Mucosa of rectum (tissue), 2 donors: Measurements from ENCODE around the gene DNAJC5G.
A peak's percentile ranks its signal among the peaks of the same experiment; 100 is the strongest.

Experiments
- H3K27ac ChIP-seq, 2 donors: one replicate each; pipeline ENCODE4 v1.7.0; 2013; ENCODE audit warnings: inconsistent platforms in 2 of 2, low read depth in 2 of 2, low read length in 2 of 2
- H3K27me3 ChIP-seq, 2 donors: one replicate each; pipeline ENCODE4 v1.7.0; 2013; ENCODE audit warnings: low read length in 2 of 2; ENCODE audit not compliant: control insufficient read depth in 2 of 2, insufficient read depth in 2 of 2
- H3K36me3 ChIP-seq, 2 donors: one replicate each; pipeline ENCODE4 v1.7.0; 2013; ENCODE audit warnings: low read length in 2 of 2; ENCODE audit not compliant: control insufficient read depth in 2 of 2, insufficient read depth in 2 of 2
- H3K4me1 ChIP-seq, 2 donors: one replicate each; pipeline ENCODE4 v1.7.0; 2013; ENCODE audit warnings: low read length in 2 of 2, mild to moderate bottlenecking in 1 of 2; ENCODE audit not compliant: control insufficient read depth in 2 of 2, insufficient read depth in 2 of 2
- H3K4me3 ChIP-seq, 2 donors: one replicate each; pipeline ENCODE4 v1.7.0; 2013; ENCODE audit warnings: low read length in 2 of 2
- H3K9ac ChIP-seq, 2 donors: one replicate each; pipeline ENCODE4 v1.7.0; 2013; ENCODE audit warnings: low read length in 2 of 2, low read depth in 1 of 2, mild to moderate bottlenecking in 1 of 2
- H3K9me3 ChIP-seq, 2 donors: one replicate each; pipeline ENCODE4 v1.7.0; 2013; ENCODE audit warnings: low read length in 2 of 2; ENCODE audit not compliant: control insufficient read depth in 2 of 2
- donor health status: healthy.
- donor health status: Normal muscosa, but diverticular disease.

DNAJC5G gene

GRCh38 chr2:27251766-27252165 lies 23.5 kb upstream of the DNAJC5G start:
- Histone ChIP-seq H3K27ac (no peak overlapping the region), H3K27me3 (peaks cover 16 to 21% of the 10 kb centered on the region in 2 donors), H3K4me1 (peaks cover 0 to 5% of the 10 kb centered on the region in 2 donors)

DNA sequence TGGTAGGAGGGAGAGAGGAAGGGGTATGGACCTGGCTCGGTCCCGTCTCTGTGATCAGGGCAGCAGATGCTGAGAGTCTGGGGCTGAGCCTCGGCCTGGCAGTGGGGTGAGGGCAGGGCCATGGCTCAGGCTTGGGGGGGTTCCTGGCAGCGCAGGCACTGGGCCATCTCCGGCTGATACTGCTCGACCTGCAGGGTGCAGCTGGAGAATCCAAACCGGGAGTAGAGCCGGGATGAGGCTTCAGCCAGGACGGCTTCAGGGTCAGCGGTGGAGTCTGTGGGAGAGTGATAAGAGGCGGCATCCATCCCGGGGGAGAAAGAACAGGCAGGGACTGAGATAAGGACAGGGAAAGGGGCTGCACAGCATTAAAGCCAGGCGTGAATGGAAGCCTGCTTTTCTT lies 20.0 kb upstream of the DNAJC5G start:
- Histone ChIP-seq H3K9ac (no peak overlapping the region), H3K27ac (no peak overlapping the region), H3K4me3 (no peak overlapping the region), H3K4me1 (peaks cover 0 to 3% of the 10 kb centered on the region in 2 donors), H3K27me3 (peaks cover 24 to 33% of the 10 kb centered on the region in 2 donors), H3K36me3 (no peaks in the 10 kb centered on the region), H3K9me3 (no peaks in the 10 kb centered on the region)

More at GRCh38 chr2:27251766-27252165, 23.5 kb upstream of the DNAJC5G start:
- Histone ChIP-seq H3K9me3 (no peaks in the 10 kb centered on the region), H3K9ac (no peak overlapping the region), H3K36me3 (no peaks in the 10 kb centered on the region), H3K4me3 (no peak overlapping the region)

GRCh38 chr2:27255660-27256059 lies 19.6 kb upstream of the DNAJC5G start:
- Histone ChIP-seq H3K27ac (no peak overlapping the region), H3K27me3 (peaks cover 27 to 37% of the 10 kb centered on the region in 2 donors), H3K36me3 (no peaks in the 10 kb centered on the region), H3K9me3 (no peaks in the 10 kb centered on the region), H3K4me3 (no peak overlapping the region), H3K4me1 (no peaks in the 10 kb centered on the region), H3K9ac (no peak overlapping the region)

GRCh38 chr2:27256855-27257454 lies 18.3 kb upstream of the DNAJC5G start:
- Histone ChIP-seq H3K4me3 (no peak overlapping the region), H3K9ac (no peak overlapping the region), H3K4me1 (no peaks in the 10 kb centered on the region), H3K27ac (no peak overlapping the region), H3K36me3 (no peaks in the 10 kb centered on the region), H3K9me3 (no peaks in the 10 kb centered on the region), H3K27me3 (peaks cover 32 to 44% of the 10 kb centered on the region in 2 donors)

DNA sequence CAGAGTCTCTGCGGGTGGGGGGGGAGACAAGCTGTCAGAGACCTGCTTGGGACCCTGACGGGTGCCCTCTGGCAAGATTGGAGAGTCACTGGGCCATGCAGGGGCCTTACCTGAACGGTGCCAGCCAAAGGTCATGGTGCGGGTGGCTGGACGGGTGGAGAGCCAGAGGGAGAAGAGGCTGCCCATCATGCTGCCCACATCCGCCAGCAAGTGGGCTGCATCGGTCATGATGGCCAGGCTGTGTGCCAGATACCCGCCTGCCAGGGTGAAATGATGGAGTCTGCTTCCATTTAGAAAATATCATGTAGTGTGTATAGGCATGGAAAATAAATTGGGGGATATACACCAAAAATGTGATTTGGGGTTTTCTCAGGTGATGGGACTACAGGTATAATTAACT lies 17.2 kb upstream of the DNAJC5G start:
- H3K27ac ChIP-seq: no peak overlapping the region
- no peak overlapping the region for H3K9ac ChIP-seq
- no peak overlapping the region for H3K4me3 ChIP-seq
- H3K4me1 ChIP-seq: peaks cover 3 to 5% of the 10 kb centered on the region in 2 donors
- no peaks in the 10 kb centered on the region for H3K9me3 ChIP-seq
- H3K27me3 ChIP-seq: peaks cover 36 to 51% of the 10 kb centered on the region in 2 donors
- no peaks in the 10 kb centered on the region for H3K36me3 ChIP-seq

DNA sequence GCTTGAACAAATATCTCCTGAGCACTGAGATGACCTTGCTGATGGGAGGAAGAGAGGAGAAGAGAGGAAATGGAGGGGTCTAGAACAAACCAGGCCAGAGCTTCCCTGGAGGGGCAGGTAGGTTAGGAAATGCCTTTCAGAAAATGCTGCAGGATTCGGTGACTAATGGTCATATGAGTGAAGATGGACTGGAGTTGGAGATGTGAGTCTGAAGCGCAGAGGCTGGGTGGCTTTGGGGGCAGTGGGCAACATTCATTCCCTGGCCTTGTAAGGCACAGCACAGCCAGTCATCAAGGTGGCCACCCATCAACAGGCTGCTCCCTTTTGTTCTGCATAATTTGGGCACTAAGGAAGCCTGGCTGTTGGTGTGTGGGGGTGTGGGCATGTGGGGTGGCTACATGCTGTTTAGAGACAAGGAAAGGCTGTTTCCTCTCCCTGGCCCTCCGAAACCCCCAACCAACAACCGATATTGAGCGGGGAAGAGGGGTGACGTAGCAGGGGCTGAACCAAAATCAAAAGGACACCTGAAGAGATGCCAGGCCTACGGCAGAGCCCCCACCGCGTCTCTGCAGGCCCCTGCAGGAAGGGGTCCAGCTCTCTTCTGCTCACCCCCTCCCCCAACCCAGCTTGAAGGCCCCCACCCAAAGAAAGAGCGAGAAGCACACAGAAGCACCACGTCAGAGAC lies 13.8 kb upstream of the DNAJC5G start:
- Histone ChIP-seq H3K27ac (no peak overlapping the region), H3K27me3 (peaks cover 58 to 78% of the 10 kb centered on the region in 2 donors), H3K4me1 (peaks cover 15 to 18% of the 10 kb centered on the region in 2 donors), H3K9ac (no peak overlapping the region), H3K4me3 (no peak overlapping the region), H3K9me3 (no peaks in the 10 kb centered on the region), H3K36me3 (no peaks in the 10 kb centered on the region)

GRCh38 chr2:27261926-27262298 lies 13.3 kb upstream of the DNAJC5G start:
- Histone ChIP-seq H3K9ac (no peak overlapping the region), H3K9me3 (no peaks in the 10 kb centered on the region), H3K27me3 (peaks cover 55 to 76% of the 10 kb centered on the region in 2 donors), H3K27ac (no peak overlapping the region), H3K36me3 (no peaks in the 10 kb centered on the region), H3K4me1 (peaks cover 15 to 18% of the 10 kb centered on the region in 2 donors), H3K4me3 (no peak overlapping the region)

GRCh38 chr2:27262379-27263286 lies 12.6 kb upstream of the DNAJC5G start, which contains the start of gene SLC30A3:
TSS of gene SLC30A3 (minus strand) at chr2:27263047. CDS start at chr2:27262906, 141 bp downstream.
- H3K4me1 ChIP-seq: peaks cover 15 to 18% of the 10 kb centered on the region in 2 donors
- no peak within 1 kb of the TSS for H3K9ac ChIP-seq
- peaks cover 60 to 71% of the 10 kb centered on the region in 2 donors for H3K27me3 ChIP-seq
- H3K27ac ChIP-seq: no peak within 1 kb of the TSS
- peak within 1 kb of the TSS; percentile 48 for H3K4me3 ChIP-seq
- no peaks in the 10 kb centered on the region for H3K9me3 ChIP-seq
- H3K36me3 ChIP-seq: no peaks in the 10 kb centered on the region

DNA sequence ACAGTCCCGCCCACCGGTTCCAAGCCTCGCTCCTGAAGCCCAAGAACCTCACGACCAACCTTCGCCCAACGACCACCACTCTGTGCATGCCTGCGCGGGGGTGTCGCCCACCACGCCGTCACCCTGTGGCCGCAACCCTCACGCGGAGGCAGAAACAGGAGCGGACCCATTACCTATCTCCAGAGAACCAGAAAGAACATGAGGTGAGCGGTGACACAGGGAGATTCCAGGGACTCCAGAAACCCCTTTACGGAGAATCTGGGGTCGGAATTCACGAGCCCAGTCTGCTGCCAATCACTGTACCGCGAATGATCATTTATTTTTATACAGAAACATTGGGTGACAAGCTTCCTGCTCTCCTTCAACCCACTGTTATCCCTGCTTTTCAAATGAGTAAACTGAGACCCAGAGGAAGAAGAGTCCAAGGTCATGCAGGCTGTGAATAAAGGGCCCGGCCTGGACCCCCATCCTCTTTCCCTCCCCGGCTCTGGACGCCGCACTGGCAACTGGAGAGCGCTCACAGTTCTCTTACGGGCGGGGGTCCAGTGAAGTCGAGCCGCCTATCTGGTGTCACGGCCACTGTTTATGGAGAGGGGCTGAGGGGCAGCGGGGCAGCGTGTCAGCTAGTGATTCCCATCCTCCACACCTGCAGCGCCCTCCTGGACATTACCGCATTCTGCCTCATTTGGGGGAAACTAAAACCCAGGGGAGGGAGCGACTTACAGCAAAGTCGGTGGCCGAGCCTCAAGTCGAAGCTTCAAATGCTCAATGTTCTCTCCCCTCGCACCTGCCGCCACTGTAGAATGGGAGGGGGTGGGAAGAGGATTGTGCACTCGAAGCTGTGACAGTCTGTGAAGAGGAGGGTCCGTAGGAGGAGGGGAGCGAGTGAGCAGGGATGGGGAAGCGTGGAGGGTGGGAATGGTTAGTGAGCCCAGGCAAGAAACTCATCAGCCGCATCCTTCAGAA lies 11.7 kb upstream of the DNAJC5G start:
- Histone ChIP-seq H3K27me3 (peaks cover 60 to 70% of the 10 kb centered on the region in 2 donors), H3K27ac (no peak overlapping the region), H3K4me1 (peaks cover 15 to 18% of the 10 kb centered on the region in 2 donors), H3K4me3 (peak overlapping the region; percentile 48), H3K36me3 (no peaks in the 10 kb centered on the region), H3K9me3 (no peaks in the 10 kb centered on the region), H3K9ac (no peak overlapping the region)
